ENCODE results near the gene ME1.
"Not testable (repeated sequence)": the region's sequence is repeated elsewhere in the genome, so short reads cannot be mapped to it uniquely, and the experiment has no call there.

The ME1 gene

GRCh38 chr6:83461438-83461837 is 30.6 kb upstream of the ME1 start:
- Histone ChIP-seq H3K4me2 (ENCODE audit: insufficient read depth, low read length) (no peak overlapping the region), H3K36me3 (ENCODE audit: insufficient read depth, low read length) (no peaks in the 10 kb centered on the region), H3K79me2 (ENCODE audit: insufficient read depth, low read length) (no peaks in the 10 kb centered on the region), H3K27me3 (ENCODE audit: insufficient read depth, low read length, poor library complexity) (no peaks in the 10 kb centered on the region), H3K27ac (ENCODE audit: low read length) (no peak overlapping the region), H3K4me3 (ENCODE audit: low read depth in 1 of 2, low read length in 2 of 2) (no peak overlapping the region), H3K9ac (ENCODE audit: low read depth, low read length) (no peak overlapping the region), H3K4me1 (ENCODE audit: insufficient read depth, low read length) (no peaks in the 10 kb centered on the region), H2AFZ (ENCODE audit: low read depth, low read length) (no peak overlapping the region), H3K9me3 (ENCODE audit: insufficient read depth, low read length, severe bottlenecking) (no peaks in the 10 kb centered on the region), H4K20me1 (ENCODE audit: insufficient read depth, low read length) (no peaks in the 10 kb centered on the region)
- ATAC-seq (ENCODE audit: insufficient read depth, low read depth) (no peak), DNase-seq (no peak)
- no peak for TF ChIP-seq EZH2 (IDR thresholded peaks at IDR 0.05; ENCODE audit: borderline replicate concordance, low read depth, low read length, severe bottlenecking)
- TF ChIP-seq CTCF (IDR thresholded peaks at IDR 0.05; ENCODE audit: borderline replicate concordance, extremely low read depth, low read length, poor library complexity, severe bottlenecking), result no peak

- Histone ChIP-seq H4K20me1 (ENCODE audit: insufficient read depth, low read length) (no peaks in the 10 kb centered on the region), H3K79me2 (ENCODE audit: insufficient read depth, low read length) (no peaks in the 10 kb centered on the region), H3K4me3 (ENCODE audit: low read depth in 1 of 2, low read length in 2 of 2) (no peak overlapping the region), H3K27ac (ENCODE audit: low read length) (no peak overlapping the region), H3K27me3 (ENCODE audit: insufficient read depth, low read length, poor library complexity) (no peaks in the 10 kb centered on the region), H3K4me1 (ENCODE audit: insufficient read depth, low read length) (no peaks in the 10 kb centered on the region), H3K4me2 (ENCODE audit: insufficient read depth, low read length) (no peak overlapping the region), H2AFZ (ENCODE audit: low read depth, low read length) (no peak overlapping the region), H3K9me3 (ENCODE audit: insufficient read depth, low read length, severe bottlenecking) (no peaks in the 10 kb centered on the region), H3K9ac (ENCODE audit: low read depth, low read length) (no peak overlapping the region), H3K36me3 (ENCODE audit: insufficient read depth, low read length) (no peaks in the 10 kb centered on the region)
- TF ChIP-seq EZH2 (IDR thresholded peaks at IDR 0.05; ENCODE audit: borderline replicate concordance, low read depth, low read length, severe bottlenecking), result no peak
- TF ChIP-seq CTCF (IDR thresholded peaks at IDR 0.05; ENCODE audit: borderline replicate concordance, extremely low read depth, low read length, poor library complexity, severe bottlenecking), result no peak
- ATAC-seq (ENCODE audit: insufficient read depth, low read depth), result no peak
- DNase-seq, result no peak
Measured at GRCh38 chr6:83459663-83460062, 28.8 kb upstream of the ME1 start.

- H3K9ac ChIP-seq (ENCODE audit: low read depth, low read length); H3K9me3 ChIP-seq (ENCODE audit: insufficient read depth, low read length, severe bottlenecking); ATAC-seq (ENCODE audit: insufficient read depth, low read depth); H4K20me1 ChIP-seq (ENCODE audit: insufficient read depth, low read length); H3K4me3 ChIP-seq (ENCODE audit: low read depth in 1 of 2, low read length in 2 of 2); H3K4me1 ChIP-seq (ENCODE audit: insufficient read depth, low read length); H3K27ac ChIP-seq (ENCODE audit: low read length); H3K36me3 ChIP-seq (ENCODE audit: insufficient read depth, low read length); H3K27me3 ChIP-seq (ENCODE audit: insufficient read depth, low read length, poor library complexity); H2AFZ ChIP-seq (ENCODE audit: low read depth, low read length); H3K79me2 ChIP-seq (ENCODE audit: insufficient read depth, low read length); H3K4me2 ChIP-seq (ENCODE audit: insufficient read depth, low read length); DNase-seq: not testable (repeated sequence)
Measured at GRCh38 chr6:83450015-83450414, 19.2 kb upstream of the ME1 start.

GRCh38 chr6:83444086-83444699 is 13.3 kb upstream of the ME1 start:
- not testable (repeated sequence) for ATAC-seq (ENCODE audit: insufficient read depth, low read depth); H3K9ac ChIP-seq (ENCODE audit: low read depth, low read length)

More at GRCh38 chr6:83444086-83444699, 13.3 kb upstream of the ME1 start:
- H3K27me3 ChIP-seq (ENCODE audit: insufficient read depth, low read length, poor library complexity); H3K4me2 ChIP-seq (ENCODE audit: insufficient read depth, low read length); H3K79me2 ChIP-seq (ENCODE audit: insufficient read depth, low read length); H2AFZ ChIP-seq (ENCODE audit: low read depth, low read length); H3K4me3 ChIP-seq (ENCODE audit: low read depth in 1 of 2, low read length in 2 of 2); H4K20me1 ChIP-seq (ENCODE audit: insufficient read depth, low read length); H3K9me3 ChIP-seq (ENCODE audit: insufficient read depth, low read length, severe bottlenecking); H3K27ac ChIP-seq (ENCODE audit: low read length); DNase-seq; H3K4me1 ChIP-seq (ENCODE audit: insufficient read depth, low read length); H3K36me3 ChIP-seq (ENCODE audit: insufficient read depth, low read length): not testable (repeated sequence)
